NB4 (cell line): Measurements from ENCODE around the gene KPNB1.

Experiments used
- DNase-seq: peaks from one replicate; pipeline ENCODE4 v3.0.0; 2010; ENCODE audit warnings: low read depth
- H3K4me3 ChIP-seq: one replicate; pipeline ENCODE4 v1.5.1; 2011; ENCODE audit warnings: mild to moderate bottlenecking, low read depth, low read length, moderate library complexity
- CTCF ChIP-seq: IDR thresholded peaks from one replicate; pipeline ENCODE4 v1.5.1; 2012; ENCODE audit warnings: low read depth, low read length
- MAX ChIP-seq: IDR thresholded peaks from 2 replicates; pipeline ENCODE4 v1.6.1; 2011; ENCODE audit warnings: low read depth, low read length
- MYC ChIP-seq: IDR thresholded peaks from 2 replicates; pipeline ENCODE4 v1.6.1; 2011; ENCODE audit warnings: low read depth, low read length
- POLR2A ChIP-seq: IDR thresholded peaks from 2 replicates; pipeline ENCODE4 v1.6.1; 2011; ENCODE audit warnings: mild to moderate bottlenecking; ENCODE audit not compliant: insufficient read length; ENCODE audit errors: extremely low read depth

Gene KPNB1

GRCh38 chr17:47649153-47649971, at the start of gene KPNB1:
TSS of gene KPNB1 (plus strand) at chr17:47649919. CDS start at chr17:47650245, 326 bp downstream.
- H3K4me3 ChIP-seq: peak within 1 kb of the TSS; percentile 97
- peak; percentile 100 for DNase-seq
- TF ChIP-seq MAX: peak; percentile 89
- peak; percentile 58 for TF ChIP-seq POLR2A
- peak; percentile 89 for TF ChIP-seq MYC
- no peak for TF ChIP-seq CTCF

- no peak overlapping the region for H3K4me3 ChIP-seq
- no peak for DNase-seq
- no peak for TF ChIP-seq MAX
- no peak for TF ChIP-seq CTCF
- no peak for TF ChIP-seq MYC
- TF ChIP-seq POLR2A: no peak
Observed at GRCh38 chr17:47603830-47604597, 45.7 kb upstream of the KPNB1 start.

GRCh38 chr17:47604598-47604927, 45.2 kb upstream of the KPNB1 start:
- no peak for DNase-seq
- TF ChIP-seq CTCF: no peak
- TF ChIP-seq MYC: no peak
- no peak for TF ChIP-seq MAX
- no peak for TF ChIP-seq POLR2A
- H3K4me3 ChIP-seq: no peak overlapping the region

GRCh38 chr17:47605011-47605410, 44.7 kb upstream of the KPNB1 start:
- DNase-seq: no peak
- H3K4me3 ChIP-seq: no peak overlapping the region
- no peak for TF ChIP-seq POLR2A
- TF ChIP-seq CTCF: no peak
- TF ChIP-seq MAX: no peak
- TF ChIP-seq MYC: no peak

- no peak overlapping the region for H3K4me3 ChIP-seq
- TF ChIP-seq POLR2A: no peak
- no peak for TF ChIP-seq CTCF
- no peak for TF ChIP-seq MAX
- TF ChIP-seq MYC: no peak
- DNase-seq: no peak
Observed at GRCh38 chr17:47607481-47607880, 42.2 kb upstream of the KPNB1 start.
